ENCODE results near the gene CHSY1.
A peak's percentile ranks its signal among the peaks of the same experiment; 100 is the strongest.
"Not testable (repeated sequence)": the region's sequence is repeated elsewhere in the genome, so short reads cannot be mapped to it uniquely, and the experiment has no call there.

Gene CHSY1

DNA sequence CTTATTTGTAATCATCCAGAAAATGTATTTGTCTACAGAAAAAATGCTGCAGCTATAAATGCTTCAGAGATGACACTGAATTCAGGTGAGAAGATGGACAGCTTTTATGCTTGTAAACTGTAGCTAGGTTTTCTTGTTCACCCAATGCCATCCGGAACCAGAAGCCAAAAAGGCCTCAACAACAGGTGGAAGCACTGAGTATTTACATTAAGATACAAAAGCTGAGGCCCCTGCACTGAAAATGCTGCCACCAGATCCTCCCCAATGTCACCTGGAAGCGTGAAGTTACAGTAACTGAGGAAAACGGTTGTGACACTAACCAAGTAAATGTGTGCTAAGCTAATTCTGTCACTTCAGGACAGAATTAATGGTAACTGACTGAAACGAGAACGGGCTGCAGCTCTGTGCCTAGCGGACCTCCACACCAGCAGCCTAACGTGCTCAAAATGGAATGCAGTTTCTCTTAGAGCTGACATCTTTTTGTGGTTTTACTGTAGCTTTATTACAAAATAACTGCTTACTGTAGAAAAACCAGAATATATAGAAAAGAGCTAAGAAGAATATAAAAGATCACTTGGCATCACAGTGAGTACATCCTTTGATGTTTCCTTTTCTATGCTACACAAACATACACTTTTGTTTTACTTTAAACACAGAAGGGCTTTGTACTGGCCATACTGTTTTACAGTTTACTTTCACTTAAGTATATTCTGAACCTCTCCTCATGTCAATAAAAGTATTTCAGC is 7.6 kb downstream of the CHSY1 start:
- no peak for DNase-seq

GRCh38 chr15:101243420-101243819 is 8.4 kb downstream of the CHSY1 start:
- no peak for DNase-seq

- DNase-seq: no peak
These were observed 8.9 kb downstream of the CHSY1 start for GRCh38 chr15:101242999-101243336.

GRCh38 chr15:101242160-101242998 is 9.5 kb downstream of the CHSY1 start:
- peak; percentile 60 for DNase-seq

GRCh38 chr15:101240358-101240757 is 11.5 kb downstream of the CHSY1 start:
- no peak for DNase-seq

GRCh38 chr15:101239724-101240136 is 12.1 kb downstream of the CHSY1 start:
- no peak for DNase-seq

- DNase-seq: no peak
These were observed 14.6 kb downstream of the CHSY1 start for GRCh38 chr15:101237251-101237650.

DNA sequence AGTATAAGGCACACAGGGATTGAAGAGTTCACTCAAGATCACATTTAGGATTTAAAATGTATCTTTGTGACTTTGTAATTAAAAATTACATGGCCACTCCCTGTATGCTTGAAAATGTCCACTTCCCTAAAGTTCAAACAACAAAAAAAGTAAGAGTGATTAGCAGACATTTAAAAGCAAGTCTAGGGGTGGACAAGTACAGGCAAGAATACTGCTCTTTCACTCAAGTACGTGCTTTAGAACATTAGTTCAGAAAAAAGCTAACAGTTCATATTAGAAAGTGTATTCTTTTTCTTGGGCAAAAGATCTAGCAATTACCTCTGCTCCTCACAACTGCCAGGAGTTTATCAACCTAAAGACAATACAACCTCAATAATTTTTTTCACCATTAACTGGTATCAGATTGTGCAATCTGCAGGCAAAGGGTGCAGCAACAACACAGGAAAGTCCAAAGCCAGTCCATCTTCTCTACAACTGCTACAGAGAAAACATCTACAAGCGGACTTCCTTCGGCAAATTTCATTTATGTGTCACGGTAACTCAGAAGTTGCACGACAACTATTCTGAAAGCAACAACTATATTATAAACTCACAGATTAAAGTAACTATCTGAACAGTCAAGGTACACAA is 18.1 kb downstream of the CHSY1 start:
- no peak for DNase-seq

DNA sequence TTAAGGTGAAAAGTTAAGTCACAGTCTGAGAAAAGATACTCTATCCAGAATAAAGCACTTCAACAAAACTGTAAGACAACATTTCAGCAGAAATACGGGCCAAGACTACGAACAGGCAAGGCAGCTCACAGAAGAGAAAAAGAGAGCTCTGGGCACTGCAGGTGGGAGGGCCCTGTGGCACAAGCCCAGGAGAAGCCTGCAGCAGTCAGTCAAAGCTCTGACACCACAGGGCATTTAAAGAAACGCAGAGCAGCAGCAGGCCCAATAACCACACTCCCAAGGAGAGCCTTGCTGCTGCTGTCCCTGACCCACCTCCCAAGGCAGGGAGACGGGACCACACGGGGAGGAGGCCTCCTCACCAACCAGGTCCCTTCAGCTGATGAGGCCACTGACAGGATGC is 19.2 kb downstream of the CHSY1 start:
- DNase-seq: no peak

GRCh38 chr15:101228313-101228712 is 23.5 kb downstream of the CHSY1 start:
- DNase-seq: no peak

DNA sequence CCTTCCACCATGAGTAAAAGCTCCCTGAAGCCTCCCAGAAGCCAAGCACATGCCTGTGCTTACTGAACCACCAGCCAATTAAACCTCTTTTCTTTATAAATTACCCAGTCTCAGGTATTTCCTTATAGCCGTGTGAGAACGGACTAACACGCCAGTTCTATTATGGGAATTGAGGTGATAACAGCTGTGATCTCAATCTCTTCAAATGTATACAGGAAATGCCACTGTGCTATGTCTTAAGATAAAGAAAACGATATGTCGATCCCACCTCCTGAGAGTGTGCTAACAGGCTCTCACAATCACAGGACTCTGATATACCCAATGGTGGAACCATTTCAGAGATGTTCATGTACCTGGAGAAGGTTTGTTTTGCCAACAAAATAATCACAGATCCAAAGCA is 26.2 kb downstream of the CHSY1 start:
- no peak for DNase-seq

- no peak for DNase-seq
These were observed 29.9 kb downstream of the CHSY1 start for GRCh38 chr15:101221902-101222301.

DNA sequence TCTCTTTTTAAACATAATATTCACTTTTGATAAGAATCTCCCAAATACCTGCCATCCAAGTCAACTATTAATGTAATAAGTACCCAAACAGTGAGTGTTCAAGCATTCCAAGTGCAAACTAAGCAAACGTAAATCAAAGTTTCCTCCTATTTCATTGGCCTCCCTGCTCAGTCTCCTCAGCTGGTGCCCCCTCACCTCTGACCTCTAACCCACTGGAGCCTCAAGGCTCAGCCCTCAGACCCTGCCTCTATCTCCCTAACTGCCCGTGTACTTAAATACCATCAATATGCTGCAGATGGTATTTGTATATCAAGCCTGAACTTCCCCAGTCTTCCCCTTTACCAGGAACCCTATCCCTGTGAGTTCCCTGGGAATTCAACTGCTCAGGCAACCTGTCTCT is 31.8 kb downstream of the CHSY1 start:
- DNase-seq: no peak

DNA sequence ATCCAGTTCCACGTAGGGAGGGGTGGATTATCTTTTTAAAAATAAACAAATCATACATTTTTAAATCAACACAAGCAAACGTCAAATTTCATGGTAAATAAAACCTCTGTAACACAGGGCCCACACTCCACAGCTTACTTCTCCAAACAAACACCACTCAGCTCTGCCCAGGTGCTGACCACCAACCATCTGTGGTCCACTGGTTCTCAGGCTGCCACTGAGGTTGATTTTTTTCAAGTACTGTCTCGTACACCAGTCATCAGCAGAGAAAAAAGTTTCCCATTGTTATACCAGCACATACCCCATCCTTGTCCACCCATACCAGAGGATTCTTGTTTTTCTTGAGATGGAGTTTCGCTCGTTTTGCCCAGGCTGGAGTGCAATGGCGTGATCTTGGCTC is 32.4 kb downstream of the CHSY1 start:
- no peak for DNase-seq

- DNase-seq: no peak
These were observed 34.4 kb downstream of the CHSY1 start for GRCh38 chr15:101217446-101217845.

DNA sequence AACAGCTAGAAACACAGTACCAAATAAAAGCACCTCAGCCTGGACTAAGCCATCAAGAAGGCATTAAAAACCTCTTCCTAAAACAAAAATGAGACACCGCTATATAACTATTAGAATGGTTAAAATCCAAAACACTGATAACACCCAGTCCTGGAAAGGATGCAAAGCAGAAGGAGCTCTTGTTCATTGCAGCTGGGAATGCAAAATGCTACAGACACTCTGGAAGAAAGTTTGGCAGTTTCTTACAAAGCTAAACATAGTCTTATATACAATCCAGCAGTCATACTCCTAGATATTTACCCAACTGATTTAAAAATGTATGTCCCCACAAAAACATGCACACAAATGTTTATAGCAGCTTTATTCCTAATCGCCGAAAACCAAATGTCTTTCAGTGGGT is 35.7 kb downstream of the CHSY1 start:
- no peak for DNase-seq

DNA sequence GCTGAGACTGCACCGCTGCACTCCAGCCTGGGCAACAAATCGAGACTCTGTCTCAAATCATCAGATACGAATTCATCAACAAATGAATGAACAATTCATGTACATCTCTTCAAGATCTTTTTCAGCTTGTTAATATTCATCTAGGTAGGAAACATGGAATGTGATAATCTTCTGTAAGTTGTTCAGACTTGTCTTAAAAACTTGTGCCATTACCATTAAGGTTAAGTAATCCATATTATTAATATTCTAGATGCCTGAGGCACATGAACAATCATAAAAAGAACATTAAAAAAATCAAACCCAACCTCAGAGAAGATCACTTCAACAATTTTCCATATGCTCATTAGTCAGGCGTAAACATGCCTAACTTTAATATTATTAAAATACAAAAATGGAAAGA is 36.2 kb downstream of the CHSY1 start:
- no peak for DNase-seq

GRCh38 chr15:101214435-101215097 is 37.3 kb downstream of the CHSY1 start:
- not testable (repeated sequence) for DNase-seq

- DNase-seq: no peak
These were observed 38.3 kb downstream of the CHSY1 start for GRCh38 chr15:101213570-101213969.

- DNase-seq: no peak
These were observed 38.7 kb downstream of the CHSY1 start for GRCh38 chr15:101213147-101213546.

GRCh38 chr15:101211897-101212296 is 40.0 kb downstream of the CHSY1 start:
- no peak for DNase-seq

GRCh38 chr15:101210466-101210865 is 41.4 kb downstream of the CHSY1 start:
- DNase-seq: no peak

- no peak for DNase-seq
These were observed 41.8 kb downstream of the CHSY1 start for GRCh38 chr15:101210058-101210457.

All from stimulated activated CD8-positive, alpha-beta memory T cell treated with anti-CD3 and anti-CD28 coated beads, Interleukin-4, amount 100 ng/mL, for 48 hours (primary cell).